Effector memory CD8-positive, alpha-beta T cell (primary cell): ENCODE results near the gene CCDC18.
"Not testable (repeated sequence)": the region's sequence is repeated elsewhere in the genome, so short reads cannot be mapped to it uniquely, and the experiment has no call there.

Experiments
- ATAC-seq: fragments of 150-1000 bp; cut with Tn5 transposase; replicated peaks from 2 replicates; pipeline ENCODE4 v1.10.0; 2021; ENCODE audit warnings: mild to moderate bottlenecking, moderate library complexity
- DNase-seq, 3 experiments: peaks; one replicate each; pipeline ENCODE4 v3.0.0; 2021
- H3K27ac Mint-ChIP-seq, 2 donors: one replicate each; pipeline ENCODE4 v1.8.0; 2022; ENCODE audit warnings: mild to moderate bottlenecking in 2 of 2, mixed read lengths in 2 of 2, moderate library complexity in 2 of 2
- H3K27me3 Mint-ChIP-seq, 2 donors: one replicate each; pipeline ENCODE4 v1.8.0; 2022; ENCODE audit warnings: mixed read lengths in 2 of 2
- H3K36me3 Mint-ChIP-seq: one replicate; pipeline ENCODE4 v1.8.0; 2022; ENCODE audit warnings: mild to moderate bottlenecking, moderate library complexity, mixed read lengths; ENCODE audit not compliant: insufficient read depth
- H3K4me1 Mint-ChIP-seq, 2 donors: one replicate each; pipeline ENCODE4 v1.8.0; 2022; ENCODE audit warnings: low read depth in 2 of 2, mixed read lengths in 2 of 2
- H3K4me3 Mint-ChIP-seq, 2 donors: one replicate each; pipeline ENCODE4 v1.8.0; 2022; ENCODE audit warnings: mild to moderate bottlenecking in 2 of 2, mixed read lengths in 2 of 2, moderate library complexity in 2 of 2
- H3K9me3 Mint-ChIP-seq, 2 donors: one replicate each; pipeline ENCODE4 v1.8.0; 2022; ENCODE audit warnings: mixed read lengths in 2 of 2

Gene CCDC18

GRCh38 chr1:93154898-93155297, 25.6 kb upstream of the CCDC18 start:
- Mint-ChIP-seq H3K36me3 (peaks cover 72% of the 10 kb centered on the region), H3K4me3 (no peak overlapping the region), H3K9me3 (no peaks in the 10 kb centered on the region), H3K27me3 (no peaks in the 10 kb centered on the region), H3K27ac (peak overlapping the region; percentile 46 to 64), H3K4me1 (peaks cover 6 to 8% of the 10 kb centered on the region in 2 donors)
- no peak for DNase-seq
- ATAC-seq, result no peak

- Mint-ChIP-seq H3K4me1 (peaks cover 6 to 10% of the 10 kb centered on the region in 2 donors), H3K4me3 (no peak overlapping the region), H3K27me3 (no peaks in the 10 kb centered on the region), H3K9me3 (no peaks in the 10 kb centered on the region), H3K36me3 (peaks cover 73% of the 10 kb centered on the region), H3K27ac (peak overlapping the region; percentile 46 to 64)
- no peak for ATAC-seq
- no peak for DNase-seq
Measured at GRCh38 chr1:93155335-93155734, 25.2 kb upstream of the CCDC18 start.

GRCh38 chr1:93159337-93159736, 21.2 kb upstream of the CCDC18 start:
- DNase-seq (no peak), ATAC-seq (no peak)
- Mint-ChIP-seq H3K4me1 (peaks cover 14 to 27% of the 10 kb centered on the region in 2 donors), H3K9me3 (no peaks in the 10 kb centered on the region), H3K4me3 (no peak overlapping the region), H3K27me3 (no peaks in the 10 kb centered on the region), H3K36me3 (peaks cover 59% of the 10 kb centered on the region), H3K27ac (no peak overlapping the region)

GRCh38 chr1:93163314-93163713, 17.2 kb upstream of the CCDC18 start:
- H3K36me3 Mint-ChIP-seq, result peaks cover 34% of the 10 kb centered on the region

GRCh38 chr1:93164816-93165215, 15.7 kb upstream of the CCDC18 start:
- Mint-ChIP-seq H3K27ac (peak overlapping the region in 1 of 2 donors; percentile 17), H3K9me3 (peaks cover 0 to 9% of the 10 kb centered on the region in 2 donors), H3K27me3 (no peaks in the 10 kb centered on the region), H3K4me3 (no peak overlapping the region), H3K36me3 (peaks cover 23% of the 10 kb centered on the region), H3K4me1 (peaks cover 40 to 69% of the 10 kb centered on the region in 2 donors)
- no peak for DNase-seq
- ATAC-seq, result no peak

More at GRCh38 chr1:93163314-93163713, 17.2 kb upstream of the CCDC18 start:
- not testable (repeated sequence) for H3K27ac Mint-ChIP-seq, ATAC-seq, H3K4me3 Mint-ChIP-seq, H3K9me3 Mint-ChIP-seq, H3K27me3 Mint-ChIP-seq, DNase-seq
- peaks cover 30 to 60% of the 10 kb centered on the region in 2 donors for H3K4me1 Mint-ChIP-seq

DNA sequence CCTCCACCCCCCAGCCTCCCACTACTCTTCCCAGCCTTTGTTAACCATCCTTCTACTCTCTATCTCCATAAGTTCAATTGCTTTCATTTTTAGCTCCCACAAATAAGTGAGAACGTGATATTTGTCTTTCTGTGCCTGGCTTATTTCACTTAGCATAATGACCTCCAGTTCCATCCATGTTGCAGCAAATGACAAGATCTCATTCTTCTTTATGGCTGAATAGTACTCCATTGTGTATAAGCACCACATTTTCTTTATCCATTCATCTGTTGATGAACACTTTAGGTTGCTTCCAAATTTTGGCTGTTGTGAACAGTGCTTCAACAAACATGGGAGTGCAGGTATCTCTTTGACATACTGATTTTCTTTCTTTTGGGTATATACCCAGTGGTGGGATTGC, 14.6 kb upstream of the CCDC18 start:
- peaks cover 18% of the 10 kb centered on the region for H3K36me3 Mint-ChIP-seq
- not testable (repeated sequence) for H3K27me3 Mint-ChIP-seq, DNase-seq, ATAC-seq, H3K4me3 Mint-ChIP-seq, H3K9me3 Mint-ChIP-seq
- peak overlapping the region in 1 of 2 donors; percentile 32 for H3K27ac Mint-ChIP-seq
- H3K4me1 Mint-ChIP-seq, result peaks cover 43 to 70% of the 10 kb centered on the region in 2 donors

- Mint-ChIP-seq H3K27me3 (no peaks in the 10 kb centered on the region), H3K4me3 (no peak overlapping the region), H3K27ac (no peak overlapping the region), H3K9me3 (peaks cover 0 to 9% of the 10 kb centered on the region in 2 donors), H3K36me3 (peaks cover 10% of the 10 kb centered on the region), H3K4me1 (peaks cover 44 to 71% of the 10 kb centered on the region in 2 donors)
- DNase-seq, result no peak
- ATAC-seq, result no peak
Measured at GRCh38 chr1:93167006-93167405, 13.5 kb upstream of the CCDC18 start.

DNA sequence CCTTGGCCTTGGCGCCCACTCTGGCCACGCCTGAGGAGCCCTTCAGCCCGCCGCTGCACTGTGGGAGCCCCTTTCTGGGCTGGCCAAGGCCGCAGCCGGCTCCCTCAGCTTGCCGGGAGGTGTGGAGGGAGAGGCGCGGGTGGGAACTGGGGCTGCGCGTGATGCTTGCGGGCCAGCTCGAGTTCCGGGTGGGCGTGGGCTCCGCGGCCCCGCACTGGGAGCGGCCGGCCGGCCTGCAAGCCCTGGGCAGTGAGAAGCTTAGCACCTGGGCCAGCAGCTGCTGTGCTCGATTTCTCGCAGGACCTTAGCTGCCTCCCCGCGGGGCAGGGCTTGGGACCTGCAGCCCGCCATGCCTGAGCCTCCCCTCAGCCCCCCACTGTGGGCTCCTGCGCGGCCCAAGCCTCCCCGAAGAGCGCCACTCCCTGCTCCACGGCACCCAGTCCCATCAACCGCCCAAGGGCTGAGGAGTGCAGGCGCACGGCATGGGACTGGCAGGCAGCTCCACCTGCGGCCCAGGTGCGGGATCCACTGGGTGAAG, 10.3 kb upstream of the CCDC18 start:
- not testable (repeated sequence) for ATAC-seq, H3K36me3 Mint-ChIP-seq, H3K27ac Mint-ChIP-seq, H3K27me3 Mint-ChIP-seq, DNase-seq, H3K9me3 Mint-ChIP-seq
- Mint-ChIP-seq H3K4me3 (peak overlapping the region; percentile 79 to 84), H3K4me1 (peaks cover 56 to 81% of the 10 kb centered on the region in 2 donors)

- peak overlapping the region; percentile 58 to 87 for H3K27ac Mint-ChIP-seq
Measured at GRCh38 chr1:93171549-93172034, 8.9 kb upstream of the CCDC18 start.

DNA sequence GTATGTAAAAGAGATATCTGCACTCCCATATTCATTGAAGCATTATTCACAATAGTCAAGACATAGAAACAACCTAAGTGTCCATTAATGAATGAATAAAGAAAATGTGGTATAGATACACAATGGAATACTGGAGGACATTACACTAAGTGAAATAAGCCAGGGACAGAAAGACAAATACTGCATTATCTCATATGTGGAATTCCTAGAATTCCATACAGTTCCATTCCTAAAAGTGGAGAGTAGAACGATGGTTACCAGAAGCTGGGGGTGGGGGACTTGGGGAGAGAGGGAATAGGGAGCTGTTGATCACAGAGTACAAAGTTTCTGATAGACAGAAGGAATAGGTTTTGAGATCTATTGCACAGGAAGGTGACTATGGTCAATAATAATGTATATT, 7.7 kb upstream of the CCDC18 start:
- H3K36me3 Mint-ChIP-seq, result peaks cover 13% of the 10 kb centered on the region

More at GRCh38 chr1:93171549-93172034, 8.9 kb upstream of the CCDC18 start:
- H3K9me3 Mint-ChIP-seq, result peaks cover 0 to 9% of the 10 kb centered on the region in 2 donors
- H3K27me3 Mint-ChIP-seq, result no peaks in the 10 kb centered on the region
- peaks cover 5% of the 10 kb centered on the region for H3K36me3 Mint-ChIP-seq
- peaks cover 55 to 77% of the 10 kb centered on the region in 2 donors for H3K4me1 Mint-ChIP-seq
- no peak for ATAC-seq
- no peak for DNase-seq
- peak overlapping the region; percentile 79 to 84 for H3K4me3 Mint-ChIP-seq

DNA sequence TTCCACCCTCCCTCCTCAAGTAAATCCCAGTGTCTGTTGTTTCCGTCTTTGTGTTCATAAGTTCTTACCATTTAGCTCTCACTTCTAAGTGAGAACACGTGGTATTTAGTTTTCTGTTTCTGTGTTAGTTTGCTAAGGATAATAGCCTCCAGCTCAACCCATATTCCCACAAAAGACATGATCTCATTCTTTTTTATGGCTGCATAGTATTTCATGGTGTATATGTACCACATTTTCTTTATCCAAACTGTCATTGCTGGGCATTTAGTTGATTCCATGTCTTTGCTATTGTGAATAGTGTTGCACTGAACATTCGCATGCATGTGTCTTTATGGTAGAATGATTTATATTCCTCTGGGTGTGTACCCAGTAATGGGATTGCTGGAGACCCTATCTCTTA, 5.9 kb upstream of the CCDC18 start:
- H3K27ac Mint-ChIP-seq, H3K27me3 Mint-ChIP-seq, DNase-seq, ATAC-seq, H3K9me3 Mint-ChIP-seq: not testable (repeated sequence)
- Mint-ChIP-seq H3K36me3 (peaks cover 16% of the 10 kb centered on the region), H3K4me3 (peak overlapping the region in 1 of 2 donors; percentile 79), H3K4me1 (peaks cover 48 to 70% of the 10 kb centered on the region in 2 donors)

More for the DNA sequence above, 7.7 kb upstream of the CCDC18 start:
- no peak for ATAC-seq
- Mint-ChIP-seq H3K4me3 (peak overlapping the region; percentile 79 to 84), H3K4me1 (peaks cover 50 to 73% of the 10 kb centered on the region in 2 donors), H3K27me3 (no peaks in the 10 kb centered on the region), H3K9me3 (peaks cover 0 to 3% of the 10 kb centered on the region in 2 donors), H3K27ac (peak overlapping the region in 1 of 2 donors; percentile 58)
- no peak for DNase-seq

DNA sequence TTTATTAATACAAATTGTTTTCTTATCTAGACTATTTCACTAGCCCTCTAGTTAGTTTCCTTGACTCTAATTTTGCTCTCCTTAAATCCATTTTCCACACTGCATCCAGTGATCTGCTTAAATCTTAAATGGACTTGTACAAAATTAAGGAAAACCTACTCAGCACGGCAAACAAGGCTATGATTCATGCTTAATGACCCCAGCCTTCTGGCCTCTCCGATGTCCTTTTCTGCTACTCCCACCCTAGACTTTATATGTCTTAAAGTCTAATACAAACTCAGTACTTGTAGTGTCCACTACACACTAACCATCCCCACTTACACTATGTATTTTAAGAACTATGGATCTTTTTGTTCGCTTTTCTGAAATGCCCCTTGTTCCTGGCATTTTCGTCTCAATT, 2.5 kb upstream of the CCDC18 start:
- H3K27ac Mint-ChIP-seq, result peak overlapping the region; percentile 97

DNA sequence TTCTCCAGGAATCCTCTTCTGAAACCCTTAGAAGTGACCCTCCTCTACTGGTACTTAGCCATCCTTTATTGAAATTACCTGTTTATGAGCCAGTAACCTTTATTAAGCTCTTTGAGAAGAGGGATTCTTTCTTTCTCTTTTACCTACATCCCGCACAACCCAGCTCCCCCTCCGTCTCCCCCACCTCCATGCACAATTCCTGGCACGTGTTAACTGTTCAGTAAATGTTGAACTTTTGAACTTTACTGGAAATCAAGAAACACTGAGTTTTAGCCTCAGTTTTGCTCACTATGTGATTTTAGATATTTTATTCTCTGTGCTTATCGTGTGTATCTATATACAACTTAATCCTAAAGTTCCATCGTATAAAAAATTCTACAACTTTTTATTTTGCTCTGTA, 2.1 kb upstream of the CCDC18 start:
- no peaks in the 10 kb centered on the region for H3K9me3 Mint-ChIP-seq
- no peaks in the 10 kb centered on the region for H3K27me3 Mint-ChIP-seq
- H3K27ac Mint-ChIP-seq, result peak overlapping the region; percentile 97
- peaks cover 27 to 43% of the 10 kb centered on the region in 2 donors for H3K4me1 Mint-ChIP-seq
- DNase-seq, result no peak
- peaks cover 36% of the 10 kb centered on the region for H3K36me3 Mint-ChIP-seq
- H3K4me3 Mint-ChIP-seq, result peak overlapping the region; percentile 88 to 99
- no peak for ATAC-seq

More for the DNA sequence above, 2.5 kb upstream of the CCDC18 start:
- ATAC-seq (no peak), DNase-seq (no peak)
- H3K9me3 Mint-ChIP-seq, result no peaks in the 10 kb centered on the region
- H3K27me3 Mint-ChIP-seq, result no peaks in the 10 kb centered on the region
- H3K4me1 Mint-ChIP-seq, result peaks cover 30 to 48% of the 10 kb centered on the region in 2 donors
- peaks cover 36% of the 10 kb centered on the region for H3K36me3 Mint-ChIP-seq
- H3K4me3 Mint-ChIP-seq, result peak overlapping the region; percentile 88 to 99
